GM12864 (cell line): ENCODE results near the gene SLC25A27.
A peak's percentile ranks its signal among the peaks of the same experiment; 100 is the strongest.

ENCODE experiments used
- DNase-seq: peaks from one replicate; pipeline ENCODE4 v3.0.0-alpha.2; 2011; ENCODE audit warnings: low read depth
- H3K4me3 ChIP-seq: 2 replicates; pipeline ENCODE4 v1.5.1; 2011; ENCODE audit warnings: mild to moderate bottlenecking, low read depth, low read length, control low read depth
- CTCF ChIP-seq: IDR thresholded peaks from 2 replicates; pipeline ENCODE4 v1.5.1; 2011; ENCODE audit warnings: low read depth, mild to moderate bottlenecking, moderate library complexity, low read length, control low read depth, inconsistent platforms; ENCODE audit errors: missing control alignments

The SLC25A27 gene

DNA sequence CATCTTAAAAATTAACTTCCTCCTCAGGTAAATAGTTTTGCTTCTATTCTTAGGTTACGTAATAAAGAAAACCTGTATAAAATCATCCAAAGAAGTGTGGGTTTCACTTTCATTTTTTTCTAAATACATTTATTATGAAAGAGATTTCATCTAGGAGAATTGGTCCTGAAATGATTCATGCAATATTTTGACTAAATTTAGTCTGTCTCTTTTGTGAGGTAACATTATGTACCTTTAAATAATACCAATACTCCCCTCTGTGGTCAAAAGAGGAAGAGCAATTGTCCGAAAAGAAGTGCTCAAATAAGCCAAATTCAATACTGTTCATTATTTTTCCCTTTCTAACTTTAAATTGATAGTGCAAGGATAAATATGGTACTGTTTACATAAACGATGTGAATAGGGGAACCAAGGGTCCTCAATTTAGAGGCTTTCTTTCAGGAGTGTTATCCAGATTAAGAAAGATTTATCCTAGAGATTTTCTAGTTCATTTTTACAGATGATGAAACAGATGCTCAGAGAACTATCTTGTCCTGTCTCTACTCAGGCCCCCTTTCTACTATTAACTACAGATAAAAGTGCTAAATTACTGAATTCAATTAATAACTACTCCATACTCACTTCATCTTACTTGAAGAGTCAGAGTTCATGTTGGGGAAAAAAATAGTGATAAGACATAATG is 26.4 kb upstream of the SLC25A27 start:
- DNase-seq: peak; percentile 5
- H3K4me3 ChIP-seq: no peak overlapping the region
- peak; percentile 43 for TF ChIP-seq CTCF

GRCh38 chr6:46626976-46627375 is 25.8 kb upstream of the SLC25A27 start:
- no peak for TF ChIP-seq CTCF
- no peak overlapping the region for H3K4me3 ChIP-seq

DNA sequence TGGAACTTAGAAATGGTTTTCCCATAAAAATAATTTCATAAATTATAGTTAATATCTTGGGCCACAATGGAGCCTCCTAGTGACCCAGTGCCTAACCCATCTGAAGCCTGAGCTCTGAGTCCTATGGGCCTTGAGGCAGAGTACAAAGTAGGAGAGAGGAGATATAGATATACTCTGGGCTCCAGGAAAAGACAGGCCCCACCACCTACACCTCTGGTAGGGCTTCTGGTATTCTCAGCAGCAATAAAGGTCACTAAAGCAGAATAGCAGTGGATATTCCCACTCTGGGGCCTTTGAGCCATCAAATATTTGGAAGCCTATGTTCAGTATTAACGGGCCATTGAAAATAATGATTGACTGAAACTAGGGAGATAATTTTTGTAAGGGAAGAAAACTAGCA is 24.3 kb upstream of the SLC25A27 start:
- TF ChIP-seq CTCF: no peak
- DNase-seq: no peak
- no peak overlapping the region for H3K4me3 ChIP-seq

More at GRCh38 chr6:46626976-46627375, 25.8 kb upstream of the SLC25A27 start:
- DNase-seq: no peak

DNA sequence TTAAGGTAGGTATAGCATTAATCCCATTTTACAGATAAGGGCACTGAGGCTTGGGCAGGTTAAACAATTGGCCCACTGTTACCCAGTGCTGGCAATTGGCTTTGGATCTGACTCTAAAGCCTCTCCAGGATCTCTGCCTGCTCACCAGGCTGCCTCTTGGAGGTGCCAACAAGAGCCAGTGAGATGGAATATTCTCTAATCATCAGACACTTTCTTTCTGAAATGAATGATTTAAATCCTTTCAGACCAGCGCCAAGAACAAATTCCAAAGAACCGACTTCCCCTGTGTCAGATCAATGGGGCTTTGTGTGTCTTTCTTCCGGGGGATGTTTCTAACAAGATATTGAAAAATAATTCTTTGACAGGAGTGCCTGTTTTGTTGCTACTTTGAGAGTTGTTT is 23.8 kb upstream of the SLC25A27 start:
- no peak overlapping the region for H3K4me3 ChIP-seq
- no peak for TF ChIP-seq CTCF
- no peak for DNase-seq

DNA sequence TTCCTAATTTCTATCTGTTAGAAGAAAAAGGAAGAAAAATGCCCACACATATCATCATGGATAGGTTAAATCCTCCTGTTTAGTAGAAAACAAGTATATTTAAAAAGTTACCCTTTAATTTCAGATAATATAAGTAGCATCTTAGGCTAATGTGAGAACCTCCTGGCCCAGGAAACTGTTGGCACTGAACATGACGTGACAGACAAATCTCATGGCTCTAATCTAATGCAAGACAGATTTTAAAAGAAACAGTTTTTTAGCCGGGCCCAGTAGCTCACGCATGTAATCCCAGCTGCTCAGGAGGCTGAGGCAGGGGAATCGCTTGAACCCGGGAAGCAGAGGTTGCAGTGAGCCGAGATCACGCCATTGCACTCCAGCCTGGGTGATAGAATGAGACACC is 23.1 kb upstream of the SLC25A27 start:
- H3K4me3 ChIP-seq: no peak overlapping the region
- TF ChIP-seq CTCF: no peak
- DNase-seq: no peak

DNA sequence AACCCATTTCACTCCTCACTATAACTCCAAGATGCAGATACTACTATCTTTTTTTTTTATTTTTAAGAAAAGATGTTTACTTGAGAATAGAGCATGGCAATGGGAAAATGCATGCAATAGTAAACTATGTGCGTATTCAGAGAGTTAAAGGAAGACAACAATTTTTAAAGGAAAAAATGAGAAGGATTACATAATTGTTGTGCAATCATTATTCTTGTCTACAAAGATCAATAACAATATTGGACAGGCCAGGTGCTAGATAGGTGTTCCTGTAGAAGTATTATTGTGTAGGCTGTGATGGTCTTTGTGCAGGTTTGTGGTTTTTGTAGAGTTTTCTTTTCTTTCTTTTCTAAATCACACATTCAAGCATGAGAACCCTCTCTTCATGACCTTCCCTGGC is 20.7 kb upstream of the SLC25A27 start:
- no peak for TF ChIP-seq CTCF

DNA sequence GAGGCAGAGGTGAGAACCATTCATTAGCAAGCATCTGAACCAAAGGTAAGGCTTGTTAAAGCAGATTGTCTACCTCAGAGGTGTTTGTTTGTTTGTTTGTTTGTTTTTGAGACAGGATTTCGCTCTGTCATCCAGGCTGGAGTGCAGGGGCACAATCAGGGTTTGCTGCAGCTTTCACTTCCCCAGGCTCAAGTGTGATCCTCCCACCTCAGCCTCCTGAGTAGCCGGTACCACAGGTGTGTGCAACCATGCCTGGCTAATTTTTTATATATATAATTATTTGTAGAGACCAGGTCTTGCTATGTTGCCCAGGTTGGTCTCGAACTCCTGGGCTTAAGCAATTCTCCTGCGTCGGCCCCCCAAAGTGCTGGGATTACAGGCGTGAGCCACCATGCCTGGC is 17.3 kb upstream of the SLC25A27 start:
- no peak for DNase-seq
- no peak for TF ChIP-seq CTCF
- H3K4me3 ChIP-seq: no peak overlapping the region

More for the DNA sequence above, 20.7 kb upstream of the SLC25A27 start:
- H3K4me3 ChIP-seq: no peak overlapping the region
- DNase-seq: no peak
